Right lobe of liver (tissue), 4 donors: ENCODE measurements around the gene ZSCAN22.

Source experiments
- POLR2A ChIP-seq: fragments of 450-650 bp; IDR thresholded peaks from one replicate; pipeline ENCODE4 v1.6.1; 2017; ENCODE audit warnings: antibody characterized with exemption, mild to moderate bottlenecking
- TF ChIP-seq, protein P1 (sequence below), 4 donors: fragments of 200-600 bp in 3 of 4; fragments of 450-650 bp in 1 of 4; IDR thresholded peaks; one replicate each; pipeline versions ENCODE4 v1.5.1 to v1.8.0; 2016 to 2022; ENCODE audit warnings: antibody characterized with exemption in 4 of 4, mild to moderate bottlenecking in 2 of 4
- donor health status: DM: no; HTN: no; CAD: no.
- donor health status: DM: no; HTN: no; CAD: no.
- donor health status: DM: no; HTN: yes; CAD: no.

- no peak for TF ChIP-seq POLR2A
- TF ChIP-seq, protein P1, sequence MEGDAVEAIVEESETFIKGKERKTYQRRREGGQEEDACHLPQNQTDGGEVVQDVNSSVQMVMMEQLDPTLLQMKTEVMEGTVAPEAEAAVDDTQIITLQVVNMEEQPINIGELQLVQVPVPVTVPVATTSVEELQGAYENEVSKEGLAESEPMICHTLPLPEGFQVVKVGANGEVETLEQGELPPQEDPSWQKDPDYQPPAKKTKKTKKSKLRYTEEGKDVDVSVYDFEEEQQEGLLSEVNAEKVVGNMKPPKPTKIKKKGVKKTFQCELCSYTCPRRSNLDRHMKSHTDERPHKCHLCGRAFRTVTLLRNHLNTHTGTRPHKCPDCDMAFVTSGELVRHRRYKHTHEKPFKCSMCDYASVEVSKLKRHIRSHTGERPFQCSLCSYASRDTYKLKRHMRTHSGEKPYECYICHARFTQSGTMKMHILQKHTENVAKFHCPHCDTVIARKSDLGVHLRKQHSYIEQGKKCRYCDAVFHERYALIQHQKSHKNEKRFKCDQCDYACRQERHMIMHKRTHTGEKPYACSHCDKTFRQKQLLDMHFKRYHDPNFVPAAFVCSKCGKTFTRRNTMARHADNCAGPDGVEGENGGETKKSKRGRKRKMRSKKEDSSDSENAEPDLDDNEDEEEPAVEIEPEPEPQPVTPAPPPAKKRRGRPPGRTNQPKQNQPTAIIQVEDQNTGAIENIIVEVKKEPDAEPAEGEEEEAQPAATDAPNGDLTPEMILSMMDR (IDR thresholded peaks at IDR 0.05) = no peak
Observed at GRCh38 chr19:58311345-58311865, 15.4 kb upstream of the ZSCAN22 start.
